ENCODE data around the gene TSPAN18. TPM values are rescaled to one million over a fixed set of nuclear protein-coding genes. Genes with fewer than 3 reads are reported as not detected.

The TSPAN18 gene
- total RNA-seq, 2 experiments from 2014 or later: 0.85 to 0.92 TPM

- H3K4me3 Mint-ChIP-seq: no peak overlapping the region
- peaks cover 22% of the 10 kb centered on the region for H3K4me1 Mint-ChIP-seq (ENCODE audit: low read depth)
- no peaks in the 10 kb centered on the region for H3K36me3 Mint-ChIP-seq (ENCODE audit: low read depth)
- no peaks in the 10 kb centered on the region for H3K9me3 Mint-ChIP-seq
- TF ChIP-seq CTCF (IDR thresholded peaks at IDR 0.05): no peak
- POLR2A ChIA-PET: interaction anchor here (0.6 to 1.1 kb wide), 4 partner anchors 10 to 341 kb away, joined by 3 to 4 read pairs (median 3); no protein-coding TSS in a partner anchor
- H3K27me3 Mint-ChIP-seq: no peaks in the 10 kb centered on the region
- H3K27ac Mint-ChIP-seq: no peak overlapping the region
- ATAC-seq (no peak), DNase-seq (no peak)
- intact Hi-C loops (cut with micrococcal nuclease): no loop called here
- CTCF ChIA-PET: interaction anchor here (0.9 to 24.5 kb wide), 7 partner anchors 11 to 154 kb away, joined by 3 to 942 read pairs (median 4); no protein-coding TSS in a partner anchor
Measured at GRCh38 chr11:44948155-44948554, 221.4 kb downstream of the TSPAN18 start.

GRCh38 chr11:44949160-44950030 is 222.6 kb downstream of the TSPAN18 start:
- peak; percentile 44 for DNase-seq
- H3K4me3 Mint-ChIP-seq: peak overlapping the region; percentile 75
- no peaks in the 10 kb centered on the region for H3K27me3 Mint-ChIP-seq
- ATAC-seq: peak; percentile 35
- H3K9me3 Mint-ChIP-seq: no peaks in the 10 kb centered on the region
- ChIA-PET CTCF (interaction anchor here (0.7 to 24.5 kb wide), 10 partner anchors 9 to 161 kb away, joined by 3 to 942 read pairs (median 4); no protein-coding TSS in a partner anchor), POLR2A (no interaction called here)
- H3K4me1 Mint-ChIP-seq (ENCODE audit: low read depth): peaks cover 15% of the 10 kb centered on the region
- peak; percentile 58 for TF ChIP-seq CTCF (IDR thresholded peaks at IDR 0.05)
- H3K27ac Mint-ChIP-seq: no peak overlapping the region
- intact Hi-C loops (cut with micrococcal nuclease): no loop called here
- H3K36me3 Mint-ChIP-seq (ENCODE audit: low read depth): no peaks in the 10 kb centered on the region

- H3K27ac Mint-ChIP-seq: no peak overlapping the region
- peaks cover 18% of the 10 kb centered on the region for H3K4me1 Mint-ChIP-seq (ENCODE audit: low read depth)
- TF ChIP-seq CTCF (IDR thresholded peaks at IDR 0.05): no peak
- no peaks in the 10 kb centered on the region for H3K36me3 Mint-ChIP-seq (ENCODE audit: low read depth)
- peak overlapping the region; percentile 75 for H3K4me3 Mint-ChIP-seq
- no peaks in the 10 kb centered on the region for H3K27me3 Mint-ChIP-seq
- CTCF ChIA-PET: interaction anchor here (0.7 to 1.6 kb wide), 10 partner anchors 9 to 160 kb away, joined by 3 to 8 read pairs (median 3); no protein-coding TSS in a partner anchor
- ATAC-seq: peak; percentile 14
- peak; percentile 49 for DNase-seq
- intact Hi-C loops (cut with micrococcal nuclease): no loop called here
- H3K9me3 Mint-ChIP-seq: no peaks in the 10 kb centered on the region
- POLR2A ChIA-PET: interaction anchor here (1.0 kb wide), 1 partner anchor 78 kb away, joined by 3 read pairs; no protein-coding TSS in a partner anchor
Measured at GRCh38 chr11:44950031-44950624, 223.4 kb downstream of the TSPAN18 start.

GRCh38 chr11:44950625-44951476 is 224.1 kb downstream of the TSPAN18 start, which contains the start of gene TP53I11:
TP53I11 (minus strand) TSS chr11:44950883; CDS start chr11:44938335, 12,548 bp downstream.
- ChIA-PET POLR2A (interaction anchor here (1.0 kb wide), 1 partner anchor 77 kb away, joined by 3 read pairs; no protein-coding TSS in a partner anchor), CTCF (interaction anchor here (0.8 to 1.6 kb wide), 9 partner anchors 9 to 160 kb away, joined by 3 to 8 read pairs (median 3); no protein-coding TSS in a partner anchor)
- Mint-ChIP-seq H3K4me3 (peak within 1 kb of the TSS; percentile 75), H3K4me1 (ENCODE audit: low read depth) (peaks cover 23% of the 10 kb centered on the region), H3K9me3 (no peaks in the 10 kb centered on the region), H3K27ac (no peak within 1 kb of the TSS), H3K27me3 (no peaks in the 10 kb centered on the region), H3K36me3 (ENCODE audit: low read depth) (no peaks in the 10 kb centered on the region)
- intact Hi-C loops (cut with micrococcal nuclease): no loop called here
- TF ChIP-seq CTCF (IDR thresholded peaks at IDR 0.05): peak; percentile 90
- peak; percentile 79 for DNase-seq
- peak; percentile 84 for ATAC-seq

Data from activated CD8-positive, alpha-beta T cell treated with anti-CD3 and anti-CD28 coated beads for 36 hours (primary cell).